HEK293 (cell line): Measurements from ENCODE around the gene TLCD3A.

Experiments
- CTCF ChIA-PET: fragments of 350-600 bp; formaldehyde crosslinking; extraction: SDS; loops from one replicate; lab custom pipeline; 2021; ENCODE audit warnings: antibody characterized with exemption; lab: Yijun Ruan, JAX
- POLR2A ChIA-PET: fragments of 300-600 bp; formaldehyde crosslinking; extraction: SDS; loops from one replicate; lab custom pipeline; 2020; ENCODE audit warnings: antibody characterized with exemption, inconsistent platforms; lab: Yijun Ruan, JAX
- H3K27ac ChIP-seq: fragments of 200-500 bp; sonication (Bioruptor generic); 2 replicates; pipeline ENCODE4 v1.5.1; 2014; ENCODE audit warnings: low read depth, low read length, control low read depth, inconsistent platforms; ENCODE audit errors: extremely low read depth
- H3K36me3 ChIP-seq, 2 experiments: fragments of 200-500 bp in 1 of 2; sonication (Bioruptor generic) in 1 of 2; 1 replicate in 1 of 2; 2 replicates in 1 of 2; pipeline ENCODE4 v1.5.1; 2014 to 2017; ENCODE audit warnings: inconsistent platforms in 2 of 2, low read length in 2 of 2; ENCODE audit not compliant: control insufficient read depth in 2 of 2, insufficient read depth in 1 of 2
- H3K4me1 ChIP-seq: fragments of 200-500 bp; sonication (Bioruptor generic); 2 replicates; pipeline ENCODE4 v1.5.1; 2014; ENCODE audit warnings: mild to moderate bottlenecking, low read length, inconsistent platforms; ENCODE audit not compliant: control insufficient read depth, insufficient read depth
- H3K4me3 ChIP-seq: 2 replicates; pipeline ENCODE4 v1.5.1; 2011; ENCODE audit warnings: low read depth, mild to moderate bottlenecking, control low read depth, low read length, moderate library complexity
- H3K9me3 ChIP-seq: fragments of 200-500 bp; sonication (Bioruptor generic); 2 replicates; pipeline ENCODE4 v1.5.1; 2014; ENCODE audit warnings: low read depth, low read length, inconsistent platforms; ENCODE audit not compliant: control insufficient read depth, insufficient read depth
- SCRT1 ChIP-seq: fragments of 450-650 bp; formaldehyde crosslinking; IDR thresholded peaks from 2 replicates; pipeline ENCODE4 v1.5.1; 2016; ENCODE audit warnings: missing biosample characterization, missing genetic modification characterization, borderline replicate concordance
- SP2 ChIP-seq: fragments of 450-650 bp; formaldehyde crosslinking; IDR thresholded peaks from 2 replicates; pipeline ENCODE4 v1.5.1; 2016; ENCODE audit warnings: missing biosample characterization, missing genetic modification characterization
- TRIM28 ChIP-seq: IDR thresholded peaks from 2 replicates; pipeline ENCODE4 v1.6.1; 2011; ENCODE audit warnings: low read length, control low read depth, borderline replicate concordance
- WT1 ChIP-seq: fragments of 450-650 bp; formaldehyde crosslinking; IDR thresholded peaks from 2 replicates; pipeline ENCODE4 v1.5.1; 2016; ENCODE audit warnings: missing biosample characterization, missing genetic modification characterization
- ZBTB8A ChIP-seq: fragments of 450-650 bp; formaldehyde crosslinking; IDR thresholded peaks from 2 replicates; pipeline ENCODE4 v1.5.1; 2016; ENCODE audit warnings: missing biosample characterization, missing genetic modification characterization
- ZFP37 ChIP-seq: fragments of 450-650 bp; formaldehyde crosslinking; IDR thresholded peaks from 2 replicates; pipeline ENCODE4 v1.5.1; 2016; ENCODE audit warnings: missing biosample characterization, missing genetic modification characterization
- ZNF133 ChIP-seq: fragments of 450-650 bp; formaldehyde crosslinking; IDR thresholded peaks from 2 replicates; pipeline ENCODE4 v1.5.1; 2016; ENCODE audit warnings: missing biosample characterization, missing genetic modification characterization
- ZNF140 ChIP-seq: fragments of 450-650 bp; formaldehyde crosslinking; IDR thresholded peaks from 2 replicates; pipeline ENCODE4 v1.5.1; 2016; ENCODE audit warnings: missing biosample characterization, missing genetic modification characterization
- ZNF24 ChIP-seq: fragments of 450-650 bp; formaldehyde crosslinking; IDR thresholded peaks from 2 replicates; pipeline ENCODE4 v1.5.1; 2016; ENCODE audit warnings: missing biosample characterization, missing genetic modification characterization
- ZNF248 ChIP-seq: fragments of 450-650 bp; formaldehyde crosslinking; IDR thresholded peaks from 2 replicates; pipeline ENCODE4 v1.5.1; 2017; ENCODE audit warnings: missing biosample characterization, missing genetic modification characterization
- ZNF324 ChIP-seq: fragments of 450-650 bp; formaldehyde crosslinking; IDR thresholded peaks from 2 replicates; pipeline ENCODE4 v1.5.1; 2016; ENCODE audit warnings: missing biosample characterization, missing genetic modification characterization
- ZNF350 ChIP-seq: fragments of 450-650 bp; formaldehyde crosslinking; IDR thresholded peaks from 2 replicates; pipeline ENCODE4 v1.5.0; 2017; ENCODE audit warnings: missing biosample characterization, mild to moderate bottlenecking, missing genetic modification characterization
- ZNF391 ChIP-seq: fragments of 450-650 bp; formaldehyde crosslinking; IDR thresholded peaks from 2 replicates; pipeline ENCODE4 v1.5.1; 2016; ENCODE audit warnings: low read depth, missing biosample characterization, missing genetic modification characterization, borderline replicate concordance
- ZNF449 ChIP-seq: fragments of 450-650 bp; formaldehyde crosslinking; IDR thresholded peaks from 2 replicates; pipeline ENCODE4 v1.5.1; 2017; ENCODE audit warnings: missing biosample characterization, mild to moderate bottlenecking, missing genetic modification characterization, moderate library complexity
- ZNF48 ChIP-seq: fragments of 450-650 bp; formaldehyde crosslinking; IDR thresholded peaks from 2 replicates; pipeline ENCODE4 v1.5.1; 2016; ENCODE audit warnings: missing biosample characterization, missing genetic modification characterization
- ZNF501 ChIP-seq: fragments of 450-650 bp; formaldehyde crosslinking; IDR thresholded peaks from 2 replicates; pipeline ENCODE4 v1.5.1; 2016; ENCODE audit warnings: missing biosample characterization, missing genetic modification characterization
- ZNF560 ChIP-seq: fragments of 450-650 bp; formaldehyde crosslinking; IDR thresholded peaks from 2 replicates; pipeline ENCODE4 v1.5.1; 2017; ENCODE audit warnings: missing biosample characterization, missing genetic modification characterization, borderline replicate concordance
- ZNF626 ChIP-seq: fragments of 450-650 bp; sonication (Bioruptor Pico); formaldehyde crosslinking; IDR thresholded peaks from 2 replicates; pipeline ENCODE4 v1.5.1; 2018; ENCODE audit warnings: missing biosample characterization, missing genetic modification characterization, inconsistent platforms
- ZSCAN30 ChIP-seq: fragments of 450-650 bp; IDR thresholded peaks from 2 replicates; pipeline ENCODE4 v1.5.1; 2018; ENCODE audit warnings: missing biosample characterization, mild to moderate bottlenecking, missing genetic modification characterization, moderate library complexity
- TF ChIP-seq, protein P1 (sequence below): fragments of 450-650 bp; formaldehyde crosslinking; IDR thresholded peaks from 2 replicates; pipeline ENCODE4 v1.5.1; 2016; ENCODE audit warnings: missing biosample characterization, missing genetic modification characterization, borderline replicate concordance
- TF ChIP-seq, protein P2 (sequence below): fragments of 450-650 bp; formaldehyde crosslinking; IDR thresholded peaks from 2 replicates; pipeline ENCODE4 v1.5.1; 2017; ENCODE audit warnings: missing biosample characterization, missing genetic modification characterization
- TF ChIP-seq, protein P3 (sequence below): fragments of 450-650 bp; formaldehyde crosslinking; IDR thresholded peaks from 2 replicates; pipeline ENCODE4 v1.5.1; 2016; ENCODE audit warnings: missing biosample characterization, missing genetic modification characterization

TLCD3A gene

GRCh38 chr17:778096-778495 lies 45.7 kb downstream of the TLCD3A start (continued):
- no peak for TF ChIP-seq SCRT1 (tag by site-specific recombination)
- no peak for TF ChIP-seq ZNF560 (tag by site-specific recombination)

DNA sequence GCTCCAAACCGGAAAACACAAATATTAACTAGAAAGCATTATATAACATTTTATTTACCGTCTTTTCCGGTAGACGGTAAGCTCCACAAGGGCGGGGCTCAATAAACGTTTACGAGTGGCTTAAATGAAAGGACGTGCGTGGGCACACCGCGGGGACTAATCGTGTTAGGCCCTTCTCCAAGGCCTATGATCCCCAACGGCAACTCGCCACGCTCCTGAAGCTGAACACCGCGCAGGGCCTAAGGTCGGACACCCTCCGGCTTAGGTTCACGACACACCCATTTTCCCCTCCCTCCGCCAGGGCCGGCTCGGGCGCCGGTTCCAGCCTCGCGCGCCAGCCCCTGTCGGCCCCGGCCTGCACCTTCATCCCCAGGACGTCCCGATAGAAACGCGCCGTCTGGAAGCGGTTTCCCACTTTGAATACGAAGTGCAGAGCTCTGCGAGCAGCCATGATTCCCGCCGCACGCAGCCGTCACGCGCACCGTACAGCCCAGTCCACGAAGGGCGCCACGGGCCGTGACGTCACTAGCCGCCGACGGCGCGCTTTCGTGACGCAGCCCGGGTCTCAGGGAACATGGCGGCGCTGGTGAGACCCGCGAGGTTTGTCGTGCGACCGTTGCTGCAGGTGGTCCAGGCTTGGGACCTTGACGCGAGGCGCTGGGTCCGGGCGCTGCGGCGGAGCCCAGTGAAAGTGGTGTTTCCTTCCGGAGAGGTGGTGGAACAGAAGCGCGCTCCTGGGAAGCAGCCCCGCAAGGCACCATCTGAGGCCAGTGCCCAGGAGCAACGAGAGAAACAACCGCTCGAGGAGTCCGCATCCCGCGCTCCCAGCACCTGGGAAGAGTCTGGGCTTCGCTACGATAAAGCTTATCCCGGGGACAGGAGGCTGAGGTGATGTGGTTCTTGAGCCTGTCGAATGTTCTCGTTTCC lies 49.7 kb downstream of the TLCD3A start, which contains the start of the genes GLOD4 and MRM3:
GLOD4 (minus strand) TSS at position 476 of the 927 bp plus-strand sequence; CDS start at position 451, 25 bp downstream.
MRM3 (plus strand) TSS at position 549 of the 927 bp plus-strand sequence; CDS start at position 575, 26 bp downstream.
- ChIA-PET CTCF (interaction anchor here (0.5 to 2.7 kb wide), 15 partner anchors 13 to 551 kb away, joined by 3 to 28 read pairs (median 4); partner anchors contain the start of genes NXN and TIMM22), POLR2A (interaction anchor here (0.5 to 2.5 kb wide), 18 partner anchors 10 to 215 kb away, joined by 3 to 28 read pairs (median 4); partner anchors contain the start of genes NXN and TIMM22)
- peaks cover 31 to 57% of the 10 kb centered on the region in 2 experiments for H3K36me3 ChIP-seq
- no peak for TF ChIP-seq ZNF626 (tag by site-specific recombination)
- TF ChIP-seq ZNF501 (tag by site-specific recombination), result peak; percentile 97
- TF ChIP-seq, protein P1, sequence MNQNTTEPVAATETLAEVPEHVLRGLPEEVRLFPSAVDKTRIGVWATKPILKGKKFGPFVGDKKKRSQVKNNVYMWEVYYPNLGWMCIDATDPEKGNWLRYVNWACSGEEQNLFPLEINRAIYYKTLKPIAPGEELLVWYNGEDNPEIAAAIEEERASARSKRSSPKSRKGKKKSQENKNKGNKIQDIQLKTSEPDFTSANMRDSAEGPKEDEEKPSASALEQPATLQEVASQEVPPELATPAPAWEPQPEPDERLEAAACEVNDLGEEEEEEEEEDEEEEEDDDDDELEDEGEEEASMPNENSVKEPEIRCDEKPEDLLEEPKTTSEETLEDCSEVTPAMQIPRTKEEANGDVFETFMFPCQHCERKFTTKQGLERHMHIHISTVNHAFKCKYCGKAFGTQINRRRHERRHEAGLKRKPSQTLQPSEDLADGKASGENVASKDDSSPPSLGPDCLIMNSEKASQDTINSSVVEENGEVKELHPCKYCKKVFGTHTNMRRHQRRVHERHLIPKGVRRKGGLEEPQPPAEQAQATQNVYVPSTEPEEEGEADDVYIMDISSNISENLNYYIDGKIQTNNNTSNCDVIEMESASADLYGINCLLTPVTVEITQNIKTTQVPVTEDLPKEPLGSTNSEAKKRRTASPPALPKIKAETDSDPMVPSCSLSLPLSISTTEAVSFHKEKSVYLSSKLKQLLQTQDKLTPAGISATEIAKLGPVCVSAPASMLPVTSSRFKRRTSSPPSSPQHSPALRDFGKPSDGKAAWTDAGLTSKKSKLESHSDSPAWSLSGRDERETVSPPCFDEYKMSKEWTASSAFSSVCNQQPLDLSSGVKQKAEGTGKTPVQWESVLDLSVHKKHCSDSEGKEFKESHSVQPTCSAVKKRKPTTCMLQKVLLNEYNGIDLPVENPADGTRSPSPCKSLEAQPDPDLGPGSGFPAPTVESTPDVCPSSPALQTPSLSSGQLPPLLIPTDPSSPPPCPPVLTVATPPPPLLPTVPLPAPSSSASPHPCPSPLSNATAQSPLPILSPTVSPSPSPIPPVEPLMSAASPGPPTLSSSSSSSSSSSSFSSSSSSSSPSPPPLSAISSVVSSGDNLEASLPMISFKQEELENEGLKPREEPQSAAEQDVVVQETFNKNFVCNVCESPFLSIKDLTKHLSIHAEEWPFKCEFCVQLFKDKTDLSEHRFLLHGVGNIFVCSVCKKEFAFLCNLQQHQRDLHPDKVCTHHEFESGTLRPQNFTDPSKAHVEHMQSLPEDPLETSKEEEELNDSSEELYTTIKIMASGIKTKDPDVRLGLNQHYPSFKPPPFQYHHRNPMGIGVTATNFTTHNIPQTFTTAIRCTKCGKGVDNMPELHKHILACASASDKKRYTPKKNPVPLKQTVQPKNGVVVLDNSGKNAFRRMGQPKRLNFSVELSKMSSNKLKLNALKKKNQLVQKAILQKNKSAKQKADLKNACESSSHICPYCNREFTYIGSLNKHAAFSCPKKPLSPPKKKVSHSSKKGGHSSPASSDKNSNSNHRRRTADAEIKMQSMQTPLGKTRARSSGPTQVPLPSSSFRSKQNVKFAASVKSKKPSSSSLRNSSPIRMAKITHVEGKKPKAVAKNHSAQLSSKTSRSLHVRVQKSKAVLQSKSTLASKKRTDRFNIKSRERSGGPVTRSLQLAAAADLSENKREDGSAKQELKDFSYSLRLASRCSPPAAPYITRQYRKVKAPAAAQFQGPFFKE (tag by site-specific recombination), result peak; percentile 55; the same call in 1 of the 2 replicates
- TF ChIP-seq ZNF140, result no peak
- TF ChIP-seq, protein P2, sequence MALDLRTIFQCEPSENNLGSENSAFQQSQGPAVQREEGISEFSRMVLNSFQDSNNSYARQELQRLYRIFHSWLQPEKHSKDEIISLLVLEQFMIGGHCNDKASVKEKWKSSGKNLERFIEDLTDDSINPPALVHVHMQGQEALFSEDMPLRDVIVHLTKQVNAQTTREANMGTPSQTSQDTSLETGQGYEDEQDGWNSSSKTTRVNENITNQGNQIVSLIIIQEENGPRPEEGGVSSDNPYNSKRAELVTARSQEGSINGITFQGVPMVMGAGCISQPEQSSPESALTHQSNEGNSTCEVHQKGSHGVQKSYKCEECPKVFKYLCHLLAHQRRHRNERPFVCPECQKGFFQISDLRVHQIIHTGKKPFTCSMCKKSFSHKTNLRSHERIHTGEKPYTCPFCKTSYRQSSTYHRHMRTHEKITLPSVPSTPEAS (tag by site-specific recombination), result 0 out of 2 replicates have a peak, but pooled peaks have one; percentile 41
- TF ChIP-seq ZNF24 (tag by site-specific recombination), result peak; percentile 71; the same call in 1 of the 2 replicates
- peak; percentile 67 for TF ChIP-seq SP2
- TF ChIP-seq, protein P3, sequence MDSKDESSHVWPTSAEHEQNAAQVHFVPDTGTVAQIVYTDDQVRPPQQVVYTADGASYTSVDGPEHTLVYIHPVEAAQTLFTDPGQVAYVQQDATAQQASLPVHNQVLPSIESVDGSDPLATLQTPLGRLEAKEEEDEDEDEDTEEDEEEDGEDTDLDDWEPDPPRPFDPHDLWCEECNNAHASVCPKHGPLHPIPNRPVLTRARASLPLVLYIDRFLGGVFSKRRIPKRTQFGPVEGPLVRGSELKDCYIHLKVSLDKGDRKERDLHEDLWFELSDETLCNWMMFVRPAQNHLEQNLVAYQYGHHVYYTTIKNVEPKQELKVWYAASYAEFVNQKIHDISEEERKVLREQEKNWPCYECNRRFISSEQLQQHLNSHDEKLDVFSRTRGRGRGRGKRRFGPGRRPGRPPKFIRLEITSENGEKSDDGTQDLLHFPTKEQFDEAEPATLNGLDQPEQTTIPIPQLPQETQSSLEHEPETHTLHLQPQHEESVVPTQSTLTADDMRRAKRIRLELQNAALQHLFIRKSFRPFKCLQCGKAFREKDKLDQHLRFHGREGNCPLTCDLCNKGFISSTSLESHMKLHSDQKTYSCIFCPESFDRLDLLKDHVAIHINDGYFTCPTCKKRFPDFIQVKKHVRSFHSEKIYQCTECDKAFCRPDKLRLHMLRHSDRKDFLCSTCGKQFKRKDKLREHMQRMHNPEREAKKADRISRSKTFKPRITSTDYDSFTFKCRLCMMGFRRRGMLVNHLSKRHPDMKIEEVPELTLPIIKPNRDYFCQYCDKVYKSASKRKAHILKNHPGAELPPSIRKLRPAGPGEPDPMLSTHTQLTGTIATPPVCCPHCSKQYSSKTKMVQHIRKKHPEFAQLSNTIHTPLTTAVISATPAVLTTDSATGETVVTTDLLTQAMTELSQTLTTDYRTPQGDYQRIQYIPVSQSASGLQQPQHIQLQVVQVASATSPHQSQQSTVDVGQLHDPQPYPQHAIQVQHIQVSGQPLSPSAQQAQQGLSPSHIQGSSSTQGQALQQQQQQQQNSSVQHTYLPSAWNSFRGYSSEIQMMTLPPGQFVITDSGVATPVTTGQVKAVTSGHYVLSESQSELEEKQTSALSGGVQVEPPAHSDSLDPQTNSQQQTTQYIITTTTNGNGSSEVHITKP (tag by site-specific recombination), result no peak; the same call in 1 of the 2 replicates
- TF ChIP-seq TRIM28, result peak; percentile 75; the same call in 1 of the 2 replicates
- TF ChIP-seq ZNF449, result 0 out of 2 replicates have a peak, but pooled peaks have one; percentile 43
- peak; percentile 68; the same call in 1 of the 2 replicates for TF ChIP-seq ZSCAN30 (tag by site-specific recombination)
- peak; percentile 93; the same call in 1 of the 2 replicates for TF ChIP-seq ZNF391
- TF ChIP-seq ZBTB8A (tag by site-specific recombination), result peak; percentile 94
- peak; percentile 46; the same call in 1 of the 2 replicates for TF ChIP-seq WT1 (tag by site-specific recombination)
- no peak for TF ChIP-seq ZNF133 (tag by site-specific recombination)
- no peak for TF ChIP-seq ZNF350 (tag by site-specific recombination)
- TF ChIP-seq ZNF324 (tag by site-specific recombination), result peak; percentile 95
- no peak for TF ChIP-seq ZNF248 (tag by site-specific recombination)
- TF ChIP-seq ZNF48 (tag by site-specific recombination), result no peak
- TF ChIP-seq ZFP37, result peak; percentile 96

More for the DNA sequence above, 49.7 kb downstream of the TLCD3A start, which contains the start of the genes GLOD4 and MRM3:
- Histone ChIP-seq H3K4me1 (peaks cover 7% of the 10 kb centered on the region), H3K9me3 (no peaks in the 10 kb centered on the region), H3K27ac (peak within 1 kb of the TSS; percentile 75), H3K4me3 (peak within 1 kb of the TSS; percentile 88)
